ENCODE results near the gene NCOA5.

The NCOA5 gene

DNA sequence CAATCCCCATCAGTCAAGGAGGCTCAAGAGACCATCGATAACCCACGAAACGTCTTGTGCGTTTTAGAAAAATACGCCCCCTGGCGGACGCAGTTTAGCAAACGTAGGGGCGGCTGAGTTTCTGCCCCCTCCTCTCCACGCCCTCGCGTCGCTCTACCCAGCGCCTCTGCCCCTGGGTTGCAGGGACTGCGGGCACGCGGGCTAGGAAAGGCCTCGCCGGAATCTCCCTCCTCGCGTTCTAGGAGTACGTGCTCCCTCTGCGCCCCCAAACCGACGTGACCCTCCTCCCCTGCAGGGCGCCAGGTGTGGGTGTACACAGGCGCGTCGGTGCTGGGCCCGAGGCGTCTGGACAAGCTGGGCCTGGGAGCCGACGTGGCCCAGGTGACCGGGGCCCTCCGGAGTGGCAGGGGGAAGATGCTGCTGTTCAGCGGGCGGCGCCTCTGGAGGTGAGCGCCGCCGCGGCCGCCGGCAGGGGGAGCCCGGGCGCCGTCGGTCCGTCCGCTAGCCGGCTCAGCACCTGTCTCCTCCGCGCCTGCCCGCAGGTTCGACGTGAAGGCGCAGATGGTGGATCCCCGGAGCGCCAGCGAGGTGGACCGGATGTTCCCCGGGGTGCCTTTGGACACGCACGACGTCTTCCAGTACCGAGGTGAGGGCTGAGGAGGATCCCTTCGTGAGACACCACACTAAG is 75.8 kb downstream of the NCOA5 start:
- Histone ChIP-seq H3K4me1 (ENCODE audit: control insufficient read depth, insufficient read depth, low read length) (peaks cover 10% of the 10 kb centered on the region), H3K9me3 (ENCODE audit: control insufficient read depth, low read length) (no peaks in the 10 kb centered on the region), H3K27me3 (ENCODE audit: control insufficient read depth, insufficient read depth, low read length) (peaks cover 64% of the 10 kb centered on the region), H3K9ac (ENCODE audit: low read length) (no peak overlapping the region), H3K4me3 (ENCODE audit: low read length) (no peak overlapping the region), H3K36me3 (ENCODE audit: control insufficient read depth, insufficient read depth, low read length) (no peaks in the 10 kb centered on the region)

DNA sequence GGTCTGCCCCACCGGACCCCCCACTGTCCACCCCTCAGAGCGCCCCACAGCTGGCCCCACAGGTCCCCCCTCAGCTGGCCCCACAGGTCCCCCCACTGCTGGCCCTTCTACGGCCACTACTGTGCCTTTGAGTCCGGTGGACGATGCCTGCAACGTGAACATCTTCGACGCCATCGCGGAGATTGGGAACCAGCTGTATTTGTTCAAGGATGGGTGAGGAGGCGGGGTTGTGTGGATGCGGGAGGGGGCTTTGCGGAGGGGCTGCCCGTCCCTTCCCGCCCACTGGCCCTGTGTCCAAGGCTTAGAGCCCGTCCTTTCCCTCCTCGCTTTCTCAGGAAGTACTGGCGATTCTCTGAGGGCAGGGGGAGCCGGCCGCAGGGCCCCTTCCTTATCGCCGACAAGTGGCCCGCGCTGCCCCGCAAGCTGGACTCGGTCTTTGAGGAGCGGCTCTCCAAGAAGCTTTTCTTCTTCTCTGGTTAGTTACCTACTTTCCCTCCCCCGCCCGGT is 76.4 kb downstream of the NCOA5 start:
- H3K4me3 ChIP-seq (ENCODE audit: low read length), result no peak overlapping the region
- H3K4me1 ChIP-seq (ENCODE audit: control insufficient read depth, insufficient read depth, low read length), result peaks cover 10% of the 10 kb centered on the region
- H3K9ac ChIP-seq (ENCODE audit: low read length), result no peak overlapping the region
- no peaks in the 10 kb centered on the region for H3K36me3 ChIP-seq (ENCODE audit: control insufficient read depth, insufficient read depth, low read length)
- H3K9me3 ChIP-seq (ENCODE audit: control insufficient read depth, low read length), result no peaks in the 10 kb centered on the region
- H3K27me3 ChIP-seq (ENCODE audit: control insufficient read depth, insufficient read depth, low read length), result peaks cover 68% of the 10 kb centered on the region

DNA sequence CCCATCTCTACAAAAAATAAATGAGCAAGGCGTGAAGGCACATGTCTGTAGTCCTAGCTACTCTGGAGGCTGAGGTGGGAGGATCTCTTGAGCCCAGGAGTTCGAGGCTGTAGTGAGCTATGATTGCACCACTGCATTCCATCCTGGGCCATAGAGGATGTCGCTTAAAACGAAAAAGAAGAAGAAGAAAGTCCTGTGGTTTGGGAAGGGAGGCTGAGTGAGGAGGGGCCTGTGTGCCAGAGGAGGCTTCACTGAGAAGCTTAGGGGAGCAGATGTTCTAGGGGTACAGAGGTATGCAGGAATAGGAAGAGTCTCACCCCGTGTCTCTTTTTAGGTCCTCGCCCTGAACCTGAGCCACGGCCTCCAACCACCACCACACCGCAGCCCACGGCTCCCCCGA is 76.8 kb downstream of the NCOA5 start:
- H3K27me3 ChIP-seq (ENCODE audit: control insufficient read depth, insufficient read depth, low read length), result peaks cover 72% of the 10 kb centered on the region
- no peak overlapping the region for H3K4me3 ChIP-seq (ENCODE audit: low read length)
- H3K9me3 ChIP-seq (ENCODE audit: control insufficient read depth, low read length), result no peaks in the 10 kb centered on the region
- H3K4me1 ChIP-seq (ENCODE audit: control insufficient read depth, insufficient read depth, low read length), result peaks cover 10% of the 10 kb centered on the region
- H3K9ac ChIP-seq (ENCODE audit: low read length), result no peak overlapping the region
- no peaks in the 10 kb centered on the region for H3K36me3 ChIP-seq (ENCODE audit: control insufficient read depth, insufficient read depth, low read length)

DNA sequence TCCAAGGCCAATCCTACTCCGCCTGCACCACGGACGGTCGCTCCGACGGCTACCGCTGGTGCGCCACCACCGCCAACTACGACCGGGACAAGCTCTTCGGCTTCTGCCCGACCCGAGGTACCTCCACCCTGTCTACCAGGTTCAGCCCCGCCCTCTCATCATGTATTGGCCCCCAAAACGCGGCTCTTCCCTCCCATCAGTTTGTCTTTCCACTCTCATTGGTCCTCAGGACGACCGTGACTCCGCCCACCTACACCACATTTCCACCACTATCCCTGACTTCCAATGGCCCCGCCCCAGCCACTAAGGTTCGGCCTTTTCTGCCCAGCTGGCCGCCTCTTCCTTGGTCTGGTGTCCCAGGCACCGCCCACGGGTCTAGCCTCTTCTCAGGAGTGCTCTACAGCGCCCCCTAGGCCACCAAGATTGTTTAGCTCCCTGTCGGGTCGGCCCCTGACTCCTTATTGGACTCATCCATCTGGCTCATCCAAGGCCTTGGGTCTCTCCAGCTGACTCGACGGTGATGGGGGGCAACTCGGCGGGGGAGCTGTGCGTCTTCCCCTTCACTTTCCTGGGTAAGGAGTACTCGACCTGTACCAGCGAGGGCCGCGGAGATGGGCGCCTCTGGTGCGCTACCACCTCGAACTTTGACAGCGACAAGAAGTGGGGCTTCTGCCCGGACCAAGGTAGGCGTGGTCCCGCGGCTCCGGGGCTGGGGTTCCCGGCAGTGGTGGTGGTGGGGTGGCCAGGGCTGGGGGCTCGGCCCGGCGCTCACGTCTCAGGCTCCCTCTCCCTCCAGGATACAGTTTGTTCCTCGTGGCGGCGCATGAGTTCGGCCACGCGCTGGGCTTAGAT is 77.9 kb downstream of the NCOA5 start:
- no peak overlapping the region for H3K4me3 ChIP-seq (ENCODE audit: low read length)
- H3K9me3 ChIP-seq (ENCODE audit: control insufficient read depth, low read length), result no peaks in the 10 kb centered on the region
- peaks cover 74% of the 10 kb centered on the region for H3K27me3 ChIP-seq (ENCODE audit: control insufficient read depth, insufficient read depth, low read length)
- H3K36me3 ChIP-seq (ENCODE audit: control insufficient read depth, insufficient read depth, low read length), result no peaks in the 10 kb centered on the region
- no peak overlapping the region for H3K9ac ChIP-seq (ENCODE audit: low read length)
- H3K4me1 ChIP-seq (ENCODE audit: control insufficient read depth, insufficient read depth, low read length), result peaks cover 10% of the 10 kb centered on the region
